OCI-LY7 (cell line): ENCODE results near the gene KCNK15. TPM values are rescaled to one million over a fixed set of nuclear protein-coding genes. Genes with fewer than 3 reads are reported as not detected.

Source experiments
- BruUV-seq: library from RNA; stranded (reverse); fragments of 400-500 nt; replicated peaks from 2 replicates; lab custom pipeline; 2021; lab: Mats Ljungman, UMichigan
- CTCF ChIA-PET: fragments of 300-600 bp; sonication (Branson Sonifier 250); formaldehyde crosslinking; loops from one replicate; lab custom pipeline; 2022; ENCODE audit warnings: antibody characterized with exemption; ENCODE audit not compliant: unreplicated experiment; lab: Charles Lee
- POLR2A ChIA-PET: fragments of 300-600 bp; sonication (Branson Sonifier 250); formaldehyde crosslinking; loops from one replicate; lab custom pipeline; 2022; ENCODE audit warnings: antibody characterized with exemption; lab: Charles Lee
- DNase-seq: peaks from one replicate; pipeline ENCODE4 v3.0.0-alpha.2; 2015; ENCODE audit warnings: low spot score
- H2AFZ ChIP-seq: fragments of 200-600 bp; sonication (generic), shearing (Covaris generic); 2 replicates; pipeline ENCODE4 v1.6.1; 2014; ENCODE audit warnings: mild to moderate bottlenecking, antibody characterized with exemption, low read length, moderate library complexity
- H3K27ac ChIP-seq: fragments of 200-600 bp; sonication (generic); 2 replicates; pipeline ENCODE4 v1.5.1; 2014; ENCODE audit warnings: mixed run types, low read depth, mild to moderate bottlenecking, moderate library complexity, low read length, inconsistent platforms; ENCODE audit not compliant: poor library complexity, severe bottlenecking
- H3K36me3 ChIP-seq: fragments of 200-600 bp; sonication (generic); 2 replicates; pipeline ENCODE4 v1.6.1; 2014; ENCODE audit warnings: mild to moderate bottlenecking, antibody characterized with exemption, low read length, moderate library complexity, mixed read lengths; ENCODE audit not compliant: insufficient read depth
- H3K4me1 ChIP-seq: fragments of 200-600 bp; sonication (generic); 2 replicates; pipeline ENCODE4 v1.5.1; 2014; ENCODE audit warnings: mild to moderate bottlenecking, low read length; ENCODE audit not compliant: insufficient read depth, poor library complexity, severe bottlenecking
- H3K4me2 ChIP-seq: fragments of 200-600 bp; sonication (generic); 2 replicates; pipeline ENCODE4 v1.6.1; 2014; ENCODE audit warnings: mild to moderate bottlenecking, low read length
- H3K4me3 ChIP-seq: fragments of 200-600 bp; sonication (generic); 2 replicates; pipeline ENCODE4 v1.5.1; 2014; ENCODE audit warnings: mild to moderate bottlenecking, low read depth, low read length; ENCODE audit not compliant: poor library complexity, severe bottlenecking
- H3K79me2 ChIP-seq: fragments of 200-600 bp; sonication (generic); 2 replicates; pipeline ENCODE4 v1.6.1; 2016; ENCODE audit warnings: low read depth, mild to moderate bottlenecking, low read length, moderate library complexity, mixed read lengths; ENCODE audit not compliant: insufficient read depth
- H3K9me2 ChIP-seq: fragments of 200-600 bp; sonication (generic); 2 replicates; pipeline ENCODE4 v1.6.1; 2016; ENCODE audit warnings: mild to moderate bottlenecking, low read length, mixed read lengths; ENCODE audit not compliant: insufficient read depth
- H3K9me3 ChIP-seq: fragments of 200-600 bp; sonication (generic); 2 replicates; pipeline ENCODE4 v1.6.1; 2014; ENCODE audit warnings: mild to moderate bottlenecking, mixed run types, low read length, mixed read lengths
- H4K20me1 ChIP-seq: fragments of 200-600 bp; sonication (generic); 2 replicates; pipeline ENCODE4 v1.6.1; 2014; ENCODE audit warnings: mild to moderate bottlenecking, antibody characterized with exemption, low read length, moderate library complexity, mixed read lengths; ENCODE audit not compliant: insufficient read depth
- EZH2phosphoT487 ChIP-seq: fragments of 200-600 bp; sonication (generic); IDR thresholded peaks from 2 replicates; pipeline ENCODE4 v1.6.1; 2018; ENCODE audit warnings: low read depth, borderline replicate concordance, mild to moderate bottlenecking, mixed run types, antibody characterized with exemption, low read length, moderate library complexity, mixed read lengths
- intact Hi-C: fragments of 100-400 bp; cut with micrococcal nuclease; formaldehyde crosslinking; loops from one replicate; pipeline ENCODE4 v1.10.0; 2022; ENCODE audit not compliant: unreplicated experiment
- total RNA-seq, 2 experiments: library from RNA; depleted of rRNA in 1 of 2; stranded (reverse); fragments of >200 nt in 1 of 2; shearing (Covaris generic) in 1 of 2; gene quantifications; 2 replicates each; pipeline ENCODE4 v1.2.3, GENCODE V29; 2014 to 2022
- TF ChIP-seq, protein P1 (sequence below): fragments of 200-600 bp; sonication (generic); conservative IDR thresholded peaks from 2 replicates; pipeline ENCODE4 v1.5.1; 2014; ENCODE audit warnings: mild to moderate bottlenecking, antibody characterized with exemption, low read length, moderate library complexity, mixed read lengths

KCNK15 gene
- total RNA-seq, 2 experiments from 2014 or later = not detected

GRCh38 chr20:44752099-44752931, 6.7 kb downstream of the KCNK15 start:
- H3K4me2 ChIP-seq = no peak overlapping the region
- no peaks in the 10 kb centered on the region for H3K36me3 ChIP-seq
- no peak overlapping the region for H3K27ac ChIP-seq
- no TSS peak for BruUV-seq
- DNase-seq = no peak
- ChIA-PET CTCF (interaction anchor here (1.2 kb wide), 1 partner anchor 9 kb away, joined by 3 read pairs; no protein-coding TSS in a partner anchor), POLR2A (interaction anchor here (1.0 to 1.2 kb wide), 2 partner anchors 15 to 71 kb away, joined by 3 to 4 read pairs; no protein-coding TSS in a partner anchor)
- H3K79me2 ChIP-seq = no peaks in the 10 kb centered on the region
- H3K4me1 ChIP-seq = peaks cover 1% of the 10 kb centered on the region
- H2AFZ ChIP-seq = no peak overlapping the region
- TF ChIP-seq, protein P1, sequence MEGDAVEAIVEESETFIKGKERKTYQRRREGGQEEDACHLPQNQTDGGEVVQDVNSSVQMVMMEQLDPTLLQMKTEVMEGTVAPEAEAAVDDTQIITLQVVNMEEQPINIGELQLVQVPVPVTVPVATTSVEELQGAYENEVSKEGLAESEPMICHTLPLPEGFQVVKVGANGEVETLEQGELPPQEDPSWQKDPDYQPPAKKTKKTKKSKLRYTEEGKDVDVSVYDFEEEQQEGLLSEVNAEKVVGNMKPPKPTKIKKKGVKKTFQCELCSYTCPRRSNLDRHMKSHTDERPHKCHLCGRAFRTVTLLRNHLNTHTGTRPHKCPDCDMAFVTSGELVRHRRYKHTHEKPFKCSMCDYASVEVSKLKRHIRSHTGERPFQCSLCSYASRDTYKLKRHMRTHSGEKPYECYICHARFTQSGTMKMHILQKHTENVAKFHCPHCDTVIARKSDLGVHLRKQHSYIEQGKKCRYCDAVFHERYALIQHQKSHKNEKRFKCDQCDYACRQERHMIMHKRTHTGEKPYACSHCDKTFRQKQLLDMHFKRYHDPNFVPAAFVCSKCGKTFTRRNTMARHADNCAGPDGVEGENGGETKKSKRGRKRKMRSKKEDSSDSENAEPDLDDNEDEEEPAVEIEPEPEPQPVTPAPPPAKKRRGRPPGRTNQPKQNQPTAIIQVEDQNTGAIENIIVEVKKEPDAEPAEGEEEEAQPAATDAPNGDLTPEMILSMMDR = no peak
- TF ChIP-seq EZH2phosphoT487 = no peak
- no peaks in the 10 kb centered on the region for H4K20me1 ChIP-seq
- no peak overlapping the region for H3K4me3 ChIP-seq
- no peaks in the 10 kb centered on the region for H3K9me3 ChIP-seq
- intact Hi-C loops = no loop called here
- H3K9me2 ChIP-seq = no peaks in the 10 kb centered on the region

GRCh38 chr20:44754554-44754953, 8.9 kb downstream of the KCNK15 start:
- Histone ChIP-seq H3K4me3 (no peak overlapping the region), H3K79me2 (no peaks in the 10 kb centered on the region), H3K36me3 (no peaks in the 10 kb centered on the region), H2AFZ (no peak overlapping the region), H4K20me1 (no peaks in the 10 kb centered on the region), H3K4me1 (no peaks in the 10 kb centered on the region), H3K9me3 (no peaks in the 10 kb centered on the region), H3K9me2 (no peaks in the 10 kb centered on the region), H3K4me2 (no peak overlapping the region), H3K27ac (no peak overlapping the region)
- CTCF ChIA-PET = no interaction called here
- DNase-seq = no peak
- no TSS peak for BruUV-seq
- POLR2A ChIA-PET = no interaction called here
- TF ChIP-seq EZH2phosphoT487 = no peak
- TF ChIP-seq, protein P1 = no peak
- intact Hi-C loops = no loop called here
